D721Med (cell line): ENCODE measurements around the gene PLPP4.
"Not testable (repeated sequence)": the region's sequence is repeated elsewhere in the genome, so short reads cannot be mapped to it uniquely, and the experiment has no call there.

Source experiments
- DNase-seq: peaks from one replicate; pipeline ENCODE4 v3.0.0; 2011; ENCODE audit warnings: low spot score; ENCODE audit not compliant: insufficient read length
- FAIRE-seq: peaks from 2 replicates; lab custom pipeline; 2011; peaks lifted over from hg19 to GRCh38; lab: Jason Lieb, UNC
- CTCF ChIP-seq: IDR thresholded peaks from 2 replicates; pipeline ENCODE4 v1.5.1; 2012; ENCODE audit warnings: mild to moderate bottlenecking, control low read depth; ENCODE audit not compliant: insufficient read depth; ENCODE audit errors: missing control alignments

The PLPP4 gene

GRCh38 chr10:120493411-120494312 lies 36.6 kb downstream of the PLPP4 start:
- no peak for FAIRE-seq
- no peak for TF ChIP-seq CTCF
- DNase-seq, result no peak

DNA sequence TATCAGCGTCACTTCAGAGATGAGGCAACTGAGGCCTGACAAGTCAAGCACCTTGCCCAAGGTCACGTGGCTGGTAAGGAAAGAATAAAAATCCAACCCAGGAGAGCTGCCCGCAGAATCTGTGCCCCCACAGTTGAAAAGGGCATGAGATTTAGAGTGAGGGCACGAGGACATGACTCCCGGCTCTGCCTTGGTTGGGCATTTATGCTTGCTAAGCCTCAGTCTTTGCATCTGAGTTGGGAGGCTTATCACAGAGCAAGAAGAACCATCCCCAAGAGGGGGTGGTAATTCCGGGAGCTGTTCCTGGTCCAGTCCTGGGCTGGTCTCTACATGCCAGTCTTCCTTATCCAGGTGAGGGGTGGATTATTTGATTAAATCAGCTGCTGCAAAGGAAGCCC lies 37.3 kb downstream of the PLPP4 start:
- TF ChIP-seq CTCF, result no peak
- no peak for DNase-seq
- no peak for FAIRE-seq

DNA sequence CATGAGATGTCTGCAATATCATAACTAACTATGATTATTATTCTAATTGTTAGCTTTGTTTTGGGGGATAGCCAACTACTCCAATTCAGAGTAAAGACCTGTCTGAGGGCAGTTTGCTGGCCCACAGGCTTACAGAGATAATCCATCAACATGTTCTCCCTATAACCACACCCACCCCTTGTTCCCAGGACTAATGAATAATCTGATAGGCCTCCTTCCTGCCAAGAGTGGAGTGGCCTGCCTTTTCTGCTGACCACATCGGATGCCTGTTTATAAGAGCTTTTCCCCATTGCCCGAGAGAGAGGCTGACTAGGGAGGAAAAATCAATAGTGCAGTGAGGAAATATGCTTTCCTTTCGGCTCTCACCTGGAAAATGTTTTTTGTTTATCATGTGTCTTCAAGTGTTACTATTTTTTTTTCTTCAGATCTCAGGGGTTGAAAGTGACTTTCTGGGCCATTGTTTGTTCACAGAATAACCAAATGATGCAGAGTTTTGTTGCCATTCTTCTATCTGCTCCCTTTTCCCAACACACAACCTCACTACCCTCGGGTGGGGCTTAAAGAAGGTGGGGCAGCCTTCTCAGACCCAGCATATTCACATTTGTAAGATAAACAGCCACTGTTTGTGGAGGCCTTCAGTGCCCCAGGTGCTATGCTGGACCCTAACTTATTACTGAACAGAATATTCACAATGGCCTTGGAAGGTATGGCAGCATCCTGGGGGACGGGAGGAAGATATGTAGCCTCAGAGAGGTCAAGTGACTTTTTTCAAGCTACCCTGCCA lies 38.4 kb downstream of the PLPP4 start:
- FAIRE-seq (no peak), DNase-seq (no peak)
- TF ChIP-seq CTCF, result no peak

DNA sequence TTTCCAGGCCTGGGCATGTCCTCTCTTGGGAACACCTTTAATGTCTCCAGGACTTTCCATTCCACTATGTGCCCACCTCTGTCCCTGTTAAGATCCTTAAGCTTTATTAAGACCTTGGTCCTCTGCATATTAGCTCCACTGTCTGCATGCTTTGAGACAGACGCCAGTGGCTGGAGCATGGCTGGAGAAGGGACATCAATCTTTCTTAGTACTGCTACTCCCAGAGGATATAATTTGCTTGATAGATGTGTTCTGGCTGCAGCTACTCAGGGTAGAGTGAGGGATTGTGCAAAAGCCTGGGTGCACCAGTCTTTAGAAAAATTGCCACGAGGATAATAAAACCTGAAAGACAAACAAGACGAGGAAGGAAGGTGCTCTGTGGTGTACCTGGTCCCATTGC lies 42.9 kb downstream of the PLPP4 start:
- no peak for TF ChIP-seq CTCF
- no peak for DNase-seq
- no peak for FAIRE-seq

DNA sequence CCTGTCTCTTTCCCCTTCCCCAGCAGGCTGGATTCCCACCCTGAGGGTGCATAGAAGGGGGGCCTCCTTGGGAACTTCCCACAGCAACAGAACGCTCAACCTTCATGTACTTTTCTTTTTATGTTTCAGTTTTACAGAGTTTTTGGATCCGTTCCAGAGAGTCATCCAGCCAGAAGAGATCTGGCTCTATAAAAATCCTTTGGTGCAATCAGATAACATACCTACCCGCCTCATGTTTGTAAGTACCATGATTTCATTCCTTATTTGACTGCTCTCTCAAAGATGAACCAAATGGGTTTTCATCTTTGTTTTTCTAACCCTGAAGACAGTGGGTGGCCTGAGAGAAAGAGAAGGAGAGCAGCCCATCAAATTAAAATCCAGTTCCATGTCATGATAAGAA lies 46.7 kb downstream of the PLPP4 start:
- TF ChIP-seq CTCF, result no peak
- DNase-seq, result no peak
- no peak for FAIRE-seq

DNA sequence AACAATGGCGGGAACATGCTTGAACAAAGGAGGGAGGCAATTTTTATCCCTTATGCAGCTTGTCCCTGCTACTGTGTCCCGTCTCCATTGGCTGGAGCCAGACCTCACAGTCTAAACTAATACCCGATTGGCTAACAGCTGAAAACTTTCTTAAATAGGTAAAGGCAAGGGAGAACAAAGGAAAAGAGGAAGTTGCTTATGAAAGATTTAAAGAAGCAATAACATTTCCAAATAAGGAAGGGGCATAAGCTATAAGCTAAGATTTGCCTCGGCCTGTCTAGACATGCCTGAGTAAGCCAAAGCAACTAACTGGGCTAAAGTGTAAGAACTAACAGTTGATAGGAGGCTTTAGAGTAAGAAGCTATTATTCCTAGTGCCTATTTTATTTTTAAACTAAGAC lies 47.2 kb downstream of the PLPP4 start:
- not testable (repeated sequence) for DNase-seq, FAIRE-seq

DNA sequence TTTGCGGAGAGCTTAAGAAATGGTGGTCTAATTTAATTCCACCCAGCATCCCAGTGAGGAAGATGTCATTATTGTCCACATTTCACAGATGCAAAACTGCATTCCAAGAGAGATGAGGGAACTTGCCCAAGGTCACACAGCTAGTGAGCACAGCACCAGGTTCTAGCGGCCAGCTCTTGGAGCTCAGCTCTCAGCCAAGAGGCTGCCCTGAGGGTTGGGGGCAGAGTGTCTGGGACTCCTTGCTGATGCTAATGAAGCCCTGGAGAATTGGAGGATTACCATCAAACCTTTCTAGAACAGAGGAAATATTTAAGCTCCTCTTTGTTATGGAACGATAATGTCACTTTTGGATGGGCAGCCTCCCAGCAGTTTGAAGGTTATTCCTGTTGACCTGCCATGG lies 48.0 kb downstream of the PLPP4 start:
- FAIRE-seq, result no peak
- no peak for DNase-seq
- TF ChIP-seq CTCF, result no peak
